T-helper 1 cell (primary cell): ENCODE results near the gene PNLIP.

ENCODE experiments used
- DNase-seq, 5 donors: peaks; one replicate each; pipeline ENCODE4 v3.0.0-alpha.2; 2012 to 2020
- total RNA-seq, 4 donors: gene quantifications; one replicate each; lab custom pipeline; 2026; lab: John Stamatoyannopoulos, UW

Gene PNLIP
- 0 reads per million in 4 donors for total RNA-seq

DNA sequence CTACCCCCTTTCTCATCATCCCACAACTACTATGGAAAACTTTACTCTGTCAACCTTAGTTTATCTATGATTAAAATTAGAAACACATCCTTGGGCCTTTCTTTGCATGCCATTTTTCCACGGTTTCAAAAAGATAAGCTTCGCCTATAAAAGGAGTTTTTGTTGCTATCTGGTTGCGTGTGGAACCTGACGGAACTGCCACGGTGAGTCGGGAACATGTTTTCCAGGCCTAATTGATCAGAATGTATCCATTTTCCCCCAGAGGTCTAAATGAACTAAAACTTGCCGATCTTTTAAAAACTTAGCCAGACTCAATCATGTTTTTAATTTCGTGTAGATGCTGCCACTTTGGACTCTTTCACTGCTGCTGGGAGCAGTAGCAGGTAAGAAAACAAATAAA lies at the start of gene PNLIP:
Gene PNLIP (plus strand): TSS at position 176 of the 400 bp plus-strand sequence. CDS start 162 bp downstream, at position 338.
- DNase-seq: no peak

DNA sequence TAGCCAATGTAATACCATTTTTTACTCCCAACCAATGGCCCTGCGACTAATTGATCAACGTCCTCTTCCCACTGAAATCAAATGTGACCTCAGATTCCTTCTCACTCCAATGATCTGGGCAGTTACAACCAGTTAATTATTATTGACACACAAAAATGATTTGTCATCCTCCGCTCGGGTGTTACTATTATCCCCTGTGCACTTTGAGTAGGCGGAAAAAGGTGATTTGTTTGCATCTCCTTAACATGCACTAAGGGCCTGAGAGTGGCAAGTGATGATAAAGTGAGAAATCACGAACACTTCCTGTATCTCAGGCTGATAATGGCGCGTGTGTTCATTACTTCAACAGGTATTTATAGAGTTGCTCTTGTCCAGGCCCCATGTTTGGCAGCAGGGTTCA lies 40.9 kb upstream of the PNLIP start:
- no peak for DNase-seq

DNA sequence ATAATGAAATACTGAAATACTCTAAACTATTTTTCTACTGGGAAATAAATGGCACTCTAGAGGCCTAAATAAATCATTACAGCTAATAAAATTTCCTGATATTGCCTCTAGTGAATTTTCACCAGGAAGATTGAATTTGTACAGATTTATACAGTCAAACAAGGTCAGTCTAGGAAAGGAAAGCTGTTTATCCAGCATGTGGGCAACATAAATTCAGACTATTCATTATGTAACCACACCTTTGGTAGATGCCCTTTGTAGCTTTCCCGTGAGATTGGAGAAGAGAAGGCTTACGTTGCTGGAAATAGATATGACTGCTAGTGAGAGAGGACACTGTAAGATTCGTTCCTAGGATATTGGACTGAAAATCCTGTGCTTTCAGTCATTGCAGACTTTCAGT lies 35.2 kb upstream of the PNLIP start:
- no peak for DNase-seq

DNA sequence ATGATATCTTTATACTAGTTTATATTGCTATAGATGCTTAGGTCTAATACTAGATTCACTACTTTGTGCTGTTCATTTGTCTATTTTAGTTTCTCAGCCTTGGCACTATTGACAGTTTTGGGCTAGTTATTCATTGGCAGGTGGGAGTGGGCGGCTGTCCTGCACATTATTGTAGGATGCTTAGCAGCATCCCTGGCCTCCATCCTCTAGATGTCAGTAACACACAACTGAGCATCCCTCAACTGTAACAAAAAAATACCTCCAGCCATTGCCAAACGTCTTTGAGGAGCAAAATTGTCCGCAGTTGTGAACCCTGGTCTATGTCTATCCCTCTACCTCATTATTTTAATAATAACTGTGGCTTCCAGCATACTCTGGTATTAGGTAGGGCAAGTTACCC lies 34.4 kb upstream of the PNLIP start:
- DNase-seq: no peak

DNA sequence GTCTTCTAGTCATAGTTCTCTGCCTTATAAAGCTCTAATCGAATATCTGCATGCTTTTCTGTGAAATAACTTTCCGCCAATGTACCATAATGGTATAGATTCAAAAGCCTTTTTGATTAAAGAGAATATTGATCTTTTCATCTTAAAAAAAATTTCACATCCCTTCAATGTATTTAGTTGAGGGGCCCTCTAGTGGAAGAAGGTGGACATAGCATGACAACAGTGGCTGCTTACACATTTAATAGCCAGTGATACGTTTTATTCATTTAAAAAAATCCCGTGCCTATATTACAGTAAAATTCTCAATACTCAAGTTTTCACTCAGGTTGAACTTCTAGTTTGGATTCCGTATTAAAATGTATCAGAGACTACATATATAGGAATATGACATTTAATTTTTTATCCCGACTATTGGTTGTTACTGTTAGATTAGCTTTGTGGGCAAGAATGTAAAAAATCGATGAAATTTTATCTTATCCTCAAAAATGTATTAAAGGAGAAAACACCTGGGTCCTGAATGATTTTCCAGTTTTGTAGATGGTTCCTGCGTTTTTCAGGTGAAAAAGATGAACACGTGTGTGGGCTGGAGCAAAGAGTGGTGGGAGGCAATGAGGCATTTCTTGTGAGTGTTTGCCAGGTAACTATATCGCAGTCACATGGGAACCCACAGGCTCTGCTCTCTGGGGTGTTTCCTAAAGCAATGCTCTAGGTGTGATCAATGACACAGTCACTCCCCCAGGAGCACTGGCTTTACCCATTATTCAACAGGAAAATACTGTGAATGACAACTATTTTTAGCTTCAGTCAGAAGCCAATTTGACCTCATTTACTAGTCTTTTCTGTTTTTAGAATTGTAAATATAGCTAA lies 24.1 kb upstream of the PNLIP start:
- DNase-seq: peak in 1 of 5 donors; percentile 3

DNA sequence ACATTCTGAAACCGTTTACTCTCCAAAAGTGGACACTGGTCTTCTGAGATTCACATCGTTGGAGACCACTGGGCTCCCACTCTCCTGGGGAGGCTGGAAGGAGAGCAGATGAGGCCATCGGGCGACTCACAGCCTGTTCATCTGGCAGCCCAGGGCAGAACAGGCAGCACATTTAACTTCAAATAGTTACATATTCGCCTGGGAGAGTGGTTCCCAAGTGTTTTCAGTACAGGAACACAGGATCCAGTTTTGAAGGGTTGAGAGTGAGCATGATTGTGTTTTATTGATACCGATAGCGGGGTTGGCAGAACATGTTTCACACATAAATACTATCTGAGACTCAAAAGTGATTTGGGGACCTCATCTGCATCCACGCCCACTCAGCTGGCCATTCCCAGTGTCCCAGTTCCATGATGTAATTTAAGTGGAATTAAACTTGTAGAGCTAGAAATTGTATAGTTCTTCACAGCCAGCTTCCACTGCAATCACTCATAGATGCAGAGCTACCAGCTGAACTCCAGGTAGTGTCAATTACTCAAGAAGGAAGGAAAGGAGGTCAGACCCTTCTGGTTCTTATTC lies 22.8 kb upstream of the PNLIP start:
- DNase-seq: no peak

DNA sequence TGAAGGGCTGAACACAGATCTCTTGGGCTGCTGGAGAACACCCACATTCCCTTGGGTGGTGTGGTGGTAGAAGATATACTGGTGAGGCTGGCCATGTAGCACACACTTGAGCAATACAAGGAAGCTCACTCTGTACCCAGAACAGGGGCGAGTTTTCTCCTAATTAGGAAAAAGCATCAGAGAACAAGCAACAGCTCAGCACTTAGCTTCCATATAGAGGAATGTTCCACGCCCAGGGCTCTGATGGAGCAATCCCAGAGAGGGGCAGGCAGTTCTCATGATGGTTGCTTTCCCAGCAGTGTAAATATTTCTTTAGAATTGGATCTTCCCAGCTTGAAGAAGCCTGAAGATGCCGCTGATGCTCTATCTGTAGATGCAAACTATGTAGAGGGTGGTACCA lies 21.0 kb upstream of the PNLIP start:
- no peak for DNase-seq

DNA sequence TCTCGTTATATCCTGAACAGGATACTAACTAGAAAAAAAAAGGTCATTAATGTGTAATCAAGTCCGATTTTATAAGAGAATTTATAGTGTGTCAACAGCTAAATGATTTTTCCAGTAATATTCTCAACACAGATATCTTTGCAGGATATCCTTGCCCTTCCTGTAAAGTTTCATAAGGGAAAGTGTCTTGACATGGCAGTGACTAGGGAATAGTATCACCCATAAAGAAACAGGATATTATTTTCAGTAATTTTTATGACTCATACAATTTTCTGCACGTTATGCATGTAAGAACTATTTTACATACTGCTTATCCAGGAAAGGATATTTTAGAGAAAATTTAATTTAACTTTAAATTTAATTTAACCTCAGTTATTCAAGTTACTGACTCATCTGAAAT lies 19.5 kb upstream of the PNLIP start:
- DNase-seq: no peak

DNA sequence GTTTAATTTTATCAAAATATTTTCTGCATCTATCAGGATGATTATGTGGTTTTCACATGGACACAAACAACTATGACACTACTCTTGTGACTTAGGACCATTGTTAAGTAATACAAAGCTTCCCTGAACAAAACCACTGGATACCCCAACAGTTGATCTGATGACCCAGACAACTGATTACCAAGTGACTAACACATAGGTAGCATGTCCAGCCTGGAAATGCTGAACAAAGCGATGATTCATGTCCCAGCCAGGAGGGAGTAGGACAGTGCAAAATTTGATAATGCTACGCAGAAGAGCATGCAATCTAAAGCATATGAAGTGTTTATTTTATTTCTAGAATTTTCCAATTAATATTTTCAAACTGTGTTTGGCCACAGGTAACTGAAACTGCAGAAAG lies 8.9 kb upstream of the PNLIP start:
- DNase-seq: no peak

DNA sequence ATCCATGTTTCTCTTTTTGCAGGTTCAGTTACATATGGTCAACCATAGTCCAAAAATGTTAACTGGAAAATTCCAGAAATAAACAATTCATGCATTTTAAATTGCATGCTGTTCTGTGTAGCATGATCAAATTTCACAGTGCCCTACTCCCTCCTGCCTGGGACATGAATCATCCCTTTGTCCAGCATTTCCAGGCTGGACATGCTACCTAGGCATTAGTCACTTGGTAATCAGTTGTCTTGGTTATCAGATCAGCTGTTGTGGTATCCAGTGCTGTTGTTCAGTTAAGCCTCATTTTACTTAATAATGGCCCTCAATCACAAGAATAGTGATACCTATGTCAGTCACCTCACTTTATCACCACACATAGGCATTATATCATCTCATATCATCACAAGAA lies 7.3 kb upstream of the PNLIP start:
- DNase-seq: no peak

DNA sequence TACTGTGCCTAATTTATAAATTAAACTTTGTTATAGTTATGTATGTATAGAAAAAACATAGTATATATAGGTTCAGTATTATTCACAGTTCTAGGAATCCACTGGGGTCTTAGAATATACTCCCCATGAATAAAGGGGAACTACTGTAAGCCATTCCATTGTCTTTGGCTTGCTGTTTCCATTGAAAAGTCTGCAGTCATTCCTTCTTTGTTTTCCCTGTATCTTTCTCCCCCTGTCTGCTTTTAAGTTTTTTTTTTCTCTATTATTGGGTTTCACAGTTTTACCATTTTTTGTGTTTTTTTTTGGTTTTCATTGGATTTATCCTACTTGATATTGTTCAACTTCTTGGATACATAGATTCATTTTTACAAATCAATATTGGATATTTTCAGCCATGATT lies 6.7 kb upstream of the PNLIP start:
- no peak for DNase-seq

DNA sequence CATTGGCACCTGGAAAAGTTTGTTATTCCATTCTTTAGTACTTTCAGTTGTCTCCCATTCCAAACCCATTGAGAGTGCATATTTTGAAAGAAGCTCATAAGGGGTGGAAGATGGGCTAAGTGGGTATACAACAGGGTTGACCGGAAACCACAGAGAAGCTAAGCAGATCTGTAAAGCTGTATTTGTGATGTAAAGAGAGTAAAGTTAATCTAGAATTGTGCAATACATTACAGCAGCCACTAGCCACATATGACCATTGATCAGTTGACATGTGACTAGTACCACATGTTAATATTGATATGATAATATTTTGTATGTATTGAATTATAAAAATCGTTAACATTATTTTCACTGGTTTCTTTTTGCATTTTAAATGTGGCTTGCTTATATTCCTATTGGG lies 4.9 kb upstream of the PNLIP start:
- no peak for DNase-seq

DNA sequence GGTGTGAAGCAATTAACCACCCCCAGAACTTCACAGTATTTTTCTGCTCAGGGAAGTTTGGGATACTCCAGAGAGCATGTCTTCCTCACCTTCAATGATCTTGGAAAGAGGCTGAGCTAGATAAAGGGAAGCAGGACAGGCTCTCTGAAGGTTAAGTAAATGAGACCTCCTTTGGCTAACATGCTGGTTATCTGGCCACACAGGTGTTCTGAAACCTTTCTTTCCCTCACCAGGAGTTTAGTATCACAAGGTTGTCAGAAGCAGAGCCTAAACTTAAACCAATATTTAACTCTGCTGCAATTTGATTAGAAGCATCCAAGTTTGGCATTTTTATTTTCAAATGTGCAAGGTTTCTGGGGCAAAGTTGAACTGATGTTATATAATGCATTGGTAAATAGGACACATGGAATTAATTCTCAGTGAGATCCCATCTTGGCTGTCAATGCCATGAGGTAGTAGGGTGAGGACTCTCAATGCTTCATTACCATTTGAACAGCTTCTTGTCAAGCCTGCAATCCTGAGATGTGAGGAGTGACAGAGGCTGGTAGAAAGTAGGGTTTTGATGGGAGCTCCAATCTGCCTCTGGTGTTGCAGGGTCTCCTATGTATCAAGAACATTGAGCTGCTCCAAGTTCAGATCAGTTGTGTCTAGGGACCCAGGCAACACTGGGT lies 3.6 kb upstream of the PNLIP start:
- DNase-seq: no peak

DNA sequence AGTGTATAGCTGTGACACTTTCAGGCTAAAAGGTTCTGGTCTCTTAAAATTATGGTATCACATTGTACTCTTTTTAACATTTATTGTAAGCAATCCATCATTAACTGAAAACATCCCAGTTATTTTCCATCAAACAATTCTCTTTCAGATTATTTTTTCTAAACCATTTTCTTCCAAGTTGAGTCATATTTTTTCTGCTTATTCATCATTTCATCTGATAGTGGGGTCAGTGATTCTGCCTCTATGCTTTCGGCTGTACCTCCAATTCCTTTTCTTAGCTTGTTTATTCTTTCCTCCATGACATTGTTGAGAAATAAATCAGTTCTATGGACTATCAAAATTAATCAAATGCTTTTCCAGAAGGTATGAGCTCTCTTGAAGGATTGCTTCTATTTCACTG lies 609 bp upstream of the PNLIP start:
- DNase-seq: no peak

DNA sequence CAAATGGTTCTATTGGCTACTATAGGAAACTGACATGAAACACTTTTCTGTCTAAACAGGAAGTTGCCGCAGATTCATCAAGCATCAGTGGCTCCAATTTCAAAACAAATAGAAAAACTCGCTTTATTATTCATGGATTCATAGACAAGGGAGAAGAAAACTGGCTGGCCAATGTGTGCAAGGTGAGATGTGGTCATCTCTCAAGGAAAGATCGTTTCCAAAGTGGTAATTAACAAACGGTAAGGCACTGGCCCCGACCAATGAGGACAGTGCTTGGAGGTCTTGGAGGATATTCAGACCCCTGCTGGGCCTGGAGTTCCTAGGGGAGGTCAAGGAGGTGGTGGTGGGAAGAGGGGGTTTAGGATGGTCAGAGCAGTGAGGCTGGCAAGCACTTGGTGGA lies 2.6 kb downstream of the PNLIP start:
- no peak for DNase-seq

DNA sequence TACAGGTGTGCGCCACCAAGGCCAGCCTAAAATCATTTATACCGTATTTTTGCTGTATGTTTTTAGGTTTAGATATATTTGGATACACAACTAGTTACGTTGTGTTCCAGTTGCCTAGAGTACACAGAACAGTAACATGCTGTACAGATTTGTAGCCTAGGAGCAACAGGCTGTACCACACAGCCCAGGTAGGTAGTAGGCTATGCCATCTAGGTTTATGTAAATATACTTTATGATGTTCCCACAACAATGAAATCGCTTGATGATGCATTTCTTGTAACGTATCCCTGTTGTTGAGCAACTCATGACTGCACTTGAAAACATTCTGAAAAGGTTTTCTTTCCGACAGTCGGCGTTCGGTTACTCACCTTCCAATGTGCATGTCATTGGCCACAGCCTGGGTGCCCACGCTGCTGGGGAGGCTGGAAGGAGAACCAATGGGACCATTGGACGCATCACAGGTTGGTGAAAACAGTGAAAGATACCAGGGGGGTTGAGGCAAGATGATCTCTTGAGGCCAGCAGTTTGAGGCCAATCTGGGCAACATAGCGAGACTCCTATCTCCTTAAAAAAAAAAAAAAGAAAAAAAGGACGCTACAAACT lies 7.7 kb downstream of the PNLIP start:
- DNase-seq: no peak

DNA sequence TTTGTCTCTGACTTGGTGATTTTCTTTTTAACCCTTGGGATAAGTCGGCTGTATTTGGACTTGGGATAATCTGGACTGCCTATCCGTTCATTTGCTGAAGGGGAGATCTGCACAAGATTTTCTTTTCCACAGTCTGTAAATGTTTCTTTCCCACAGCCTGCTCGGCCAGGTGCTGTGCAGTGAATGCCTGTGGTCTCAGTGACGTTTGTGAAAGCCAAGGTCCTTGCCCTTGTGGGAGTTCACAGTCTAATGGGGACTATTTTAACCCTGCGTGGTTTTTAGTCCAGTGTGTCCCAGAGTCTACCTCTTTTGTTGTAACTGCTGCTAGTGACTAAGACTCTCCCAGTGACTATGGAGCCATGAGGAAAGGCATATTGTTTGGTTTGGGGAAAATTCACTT lies 8.9 kb downstream of the PNLIP start:
- DNase-seq: no peak

DNA sequence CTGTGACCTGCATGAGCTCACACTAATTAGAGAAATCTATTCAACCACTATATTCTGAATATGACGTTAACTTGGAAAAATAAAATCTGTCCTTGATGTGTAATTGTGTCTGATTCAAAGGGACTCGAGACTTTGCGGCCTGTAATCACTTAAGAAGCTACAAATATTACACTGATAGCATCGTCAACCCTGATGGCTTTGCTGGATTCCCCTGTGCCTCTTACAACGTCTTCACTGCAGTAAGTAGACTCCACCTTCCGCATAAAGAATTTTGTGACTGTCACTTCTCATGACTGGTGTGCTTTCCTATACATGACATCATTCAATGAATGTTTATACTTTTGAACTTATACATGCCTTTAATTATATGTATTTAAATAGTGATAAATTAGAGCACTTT lies 10.1 kb downstream of the PNLIP start:
- no peak for DNase-seq

DNA sequence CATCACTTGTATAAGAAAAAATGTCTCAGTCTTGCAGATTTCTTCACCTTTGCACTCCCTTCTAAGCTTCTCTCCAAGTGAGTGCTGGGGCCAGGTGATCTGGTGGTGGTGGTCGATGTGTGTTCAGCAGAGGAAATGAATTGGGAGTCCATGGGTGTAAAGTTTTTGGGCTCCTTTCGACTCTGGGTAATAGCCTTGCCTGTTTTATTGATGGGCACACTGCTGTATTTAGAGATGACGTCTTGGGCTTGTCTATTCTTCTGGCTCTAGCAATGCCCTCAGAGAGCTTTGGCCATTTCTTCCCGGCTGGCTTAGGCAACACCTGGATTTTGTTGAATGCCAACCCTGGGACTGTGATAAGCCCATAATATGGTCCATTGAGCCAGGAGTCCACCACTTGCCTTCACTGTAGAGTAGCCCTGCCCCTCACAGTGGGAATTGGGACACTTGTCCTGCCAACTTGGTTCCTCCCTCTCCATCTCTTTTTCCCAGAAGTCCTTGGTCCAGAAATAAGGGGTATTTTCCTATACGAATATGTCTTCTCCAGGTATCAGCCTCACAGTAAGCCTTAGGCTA lies 11.7 kb downstream of the PNLIP start:
- DNase-seq: no peak

DNA sequence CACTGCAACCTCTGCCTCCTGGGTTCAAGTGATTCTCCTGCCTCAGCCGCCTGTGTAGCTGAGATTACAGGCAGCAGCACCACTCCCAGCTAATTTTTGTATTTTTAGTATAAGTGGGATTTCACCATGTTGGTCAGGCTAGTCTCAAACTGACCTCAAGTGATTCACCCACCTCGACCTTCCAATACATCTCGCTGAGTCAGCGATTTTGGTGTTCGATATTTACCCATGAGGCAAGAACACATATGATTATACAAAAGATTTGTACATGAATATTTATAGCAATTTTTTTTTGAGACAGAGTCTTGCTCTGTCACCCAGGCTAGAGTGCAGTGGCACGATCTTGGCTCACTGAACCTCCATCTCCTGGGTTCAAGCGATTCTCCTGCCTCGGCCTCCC lies 19.8 kb downstream of the PNLIP start:
- DNase-seq: no peak

DNA sequence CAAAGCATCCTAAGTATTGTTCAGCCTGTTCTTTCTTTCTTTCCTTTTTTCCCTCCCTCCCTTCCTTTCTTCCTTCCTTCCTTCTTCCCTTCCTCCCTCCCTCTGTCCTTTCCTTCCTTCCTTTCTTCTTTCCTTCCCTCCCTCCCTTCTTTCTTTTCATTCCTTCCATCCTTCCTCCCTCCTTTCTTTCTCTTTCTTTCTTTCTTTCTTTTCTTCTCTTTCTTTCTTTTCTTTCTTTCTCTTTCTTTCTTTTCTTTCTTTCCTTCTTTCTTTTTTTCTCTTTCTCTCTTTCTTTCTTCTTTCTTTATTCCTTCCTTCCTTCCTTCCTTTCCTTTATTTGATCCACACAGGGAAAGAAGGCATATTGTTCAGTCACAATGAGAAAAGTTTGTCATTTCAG lies 21.2 kb downstream of the PNLIP start:
- DNase-seq: no peak

DNA sequence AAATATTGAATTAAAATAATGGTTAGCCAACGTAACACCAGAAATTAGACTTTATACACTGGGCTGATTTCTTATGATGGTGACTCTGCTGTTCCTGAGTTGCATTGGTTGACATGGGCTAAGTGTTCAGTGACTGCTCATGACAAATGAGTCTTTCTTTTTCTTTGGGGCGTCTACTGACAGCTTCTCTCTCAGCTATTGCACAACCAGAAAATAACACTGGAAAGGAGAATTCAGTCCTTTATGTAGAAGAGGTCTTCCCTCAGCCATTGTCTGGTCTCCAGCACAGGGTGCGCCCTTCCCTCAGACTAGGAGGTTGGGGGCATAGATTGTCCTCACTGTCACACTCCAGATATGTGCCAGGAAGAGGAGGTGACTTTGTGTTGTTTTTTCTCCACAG lies 21.6 kb downstream of the PNLIP start:
- DNase-seq: no peak

DNA sequence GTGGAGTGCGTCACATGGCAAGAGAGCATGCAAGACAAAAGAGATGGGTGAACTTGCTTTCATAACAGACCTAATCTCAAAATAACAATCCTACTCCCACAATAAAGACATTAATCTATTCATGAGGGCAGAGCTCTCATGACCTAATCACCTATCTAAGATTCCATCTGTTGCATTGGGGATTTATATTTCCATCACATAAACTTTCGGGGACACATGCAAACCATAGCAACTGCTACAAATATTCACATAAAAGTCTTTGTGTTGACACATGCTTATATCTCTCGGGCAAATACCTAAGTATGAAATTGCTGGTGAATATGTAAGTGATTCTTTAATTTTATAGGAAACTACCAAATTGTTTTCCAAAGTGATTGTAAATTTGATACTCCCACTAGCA lies 29.1 kb downstream of the PNLIP start:
- no peak for DNase-seq
